IMR-90 (cell line): ENCODE results near the gene SRC.

Source experiments
- CHD1 ChIP-seq: IDR thresholded peaks from 2 replicates; pipeline ENCODE4 v1.6.1; 2012; ENCODE audit warnings: low read depth, low read length, improper control_type of control experiment
- POLR2A ChIP-seq: IDR thresholded peaks from 2 replicates; pipeline ENCODE4 v1.6.1; 2012; ENCODE audit warnings: mild to moderate bottlenecking, low read depth, low read length
- RFX5 ChIP-seq: IDR thresholded peaks from 2 replicates; pipeline ENCODE4 v1.8.0; 2012; ENCODE audit warnings: low read depth, mild to moderate bottlenecking, low read length, moderate library complexity
- TF ChIP-seq, protein P1 (sequence below): conservative IDR thresholded peaks from 2 replicates; pipeline ENCODE4 v1.5.1; 2012; ENCODE audit warnings: mild to moderate bottlenecking, low read depth, low read length, improper control_type of control experiment

DNA sequence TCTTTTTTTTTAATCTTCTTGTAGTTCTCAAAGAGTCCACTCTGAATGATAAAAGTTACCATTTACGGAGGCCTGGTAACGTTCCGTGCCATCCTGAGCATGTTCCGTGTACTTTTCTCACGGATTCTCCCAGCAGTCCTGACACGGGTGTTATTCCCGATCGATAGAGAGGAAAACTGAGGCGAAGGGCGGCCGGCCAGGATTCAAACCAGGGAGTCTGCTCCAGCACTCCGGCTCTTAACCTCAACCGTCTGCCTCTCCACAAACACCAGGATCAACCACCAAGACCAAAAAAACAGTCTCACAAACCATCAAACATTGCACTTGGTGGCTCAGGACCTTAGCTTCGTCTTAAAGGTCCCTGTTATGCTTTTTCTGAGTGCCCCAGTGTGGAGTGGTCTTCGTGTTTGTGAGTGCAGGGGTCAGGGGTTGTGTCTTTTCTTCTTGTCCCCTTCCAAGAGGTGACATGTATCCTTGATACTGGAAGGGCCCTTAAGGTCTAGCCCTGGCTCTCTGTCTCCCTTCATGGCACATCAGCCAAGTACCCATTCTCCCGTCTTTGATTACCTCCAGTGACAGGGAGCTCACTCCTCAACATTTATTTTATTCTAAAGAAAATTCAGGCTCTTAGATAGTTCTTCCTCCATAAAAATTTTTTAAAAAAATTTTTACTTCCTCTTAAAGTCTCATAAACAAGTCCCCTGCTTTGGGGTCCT is 35.1 kb downstream of the SRC start:
- TF ChIP-seq, protein P1, sequence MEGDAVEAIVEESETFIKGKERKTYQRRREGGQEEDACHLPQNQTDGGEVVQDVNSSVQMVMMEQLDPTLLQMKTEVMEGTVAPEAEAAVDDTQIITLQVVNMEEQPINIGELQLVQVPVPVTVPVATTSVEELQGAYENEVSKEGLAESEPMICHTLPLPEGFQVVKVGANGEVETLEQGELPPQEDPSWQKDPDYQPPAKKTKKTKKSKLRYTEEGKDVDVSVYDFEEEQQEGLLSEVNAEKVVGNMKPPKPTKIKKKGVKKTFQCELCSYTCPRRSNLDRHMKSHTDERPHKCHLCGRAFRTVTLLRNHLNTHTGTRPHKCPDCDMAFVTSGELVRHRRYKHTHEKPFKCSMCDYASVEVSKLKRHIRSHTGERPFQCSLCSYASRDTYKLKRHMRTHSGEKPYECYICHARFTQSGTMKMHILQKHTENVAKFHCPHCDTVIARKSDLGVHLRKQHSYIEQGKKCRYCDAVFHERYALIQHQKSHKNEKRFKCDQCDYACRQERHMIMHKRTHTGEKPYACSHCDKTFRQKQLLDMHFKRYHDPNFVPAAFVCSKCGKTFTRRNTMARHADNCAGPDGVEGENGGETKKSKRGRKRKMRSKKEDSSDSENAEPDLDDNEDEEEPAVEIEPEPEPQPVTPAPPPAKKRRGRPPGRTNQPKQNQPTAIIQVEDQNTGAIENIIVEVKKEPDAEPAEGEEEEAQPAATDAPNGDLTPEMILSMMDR = no peak
- TF ChIP-seq POLR2A (no peak), RFX5 (no peak), CHD1 (no peak)
